ENCODE data around the gene TC2N. TPM values are rescaled to one million over a fixed set of nuclear protein-coding genes. Genes with fewer than 3 reads are reported as not detected.

Gene TC2N
- polyA plus RNA-seq, 1 donor from 2014 or later: 2.1 TPM

- TF ChIP-seq MXI1 (conservative IDR thresholded peaks at IDR 0.05; ENCODE audit: poor library complexity, severe bottlenecking) (no peak), SMC3 (conservative IDR thresholded peaks at IDR 0.05; ENCODE audit: poor library complexity) (no peak), EP300 (conservative IDR thresholded peaks at IDR 0.05; ENCODE audit: poor library complexity, severe bottlenecking) (no peak), EZH2 (IDR thresholded peaks at IDR 0.05; ENCODE audit: borderline replicate concordance, insufficient read depth, low read length, poor library complexity, severe bottlenecking) (no peak), POLR2AphosphoS5 (IDR thresholded peaks at IDR 0.05) (no peak), RAD21 (conservative IDR thresholded peaks at IDR 0.05) (no peak), CTCF (IDR thresholded peaks at IDR 0.05; ENCODE audit: poor library complexity, severe bottlenecking) (no peak), REST (IDR thresholded peaks at IDR 0.05; ENCODE audit: borderline replicate concordance) (no peak), TAF1 (IDR thresholded peaks at IDR 0.05; ENCODE audit: low read depth) (no peak)
- Histone ChIP-seq H3K4me2 (ENCODE audit: low read length) (no peak overlapping the region), H2AFZ (ENCODE audit: low read depth, low read length) (no peak overlapping the region), H4K20me1 (ENCODE audit: insufficient read depth) (no peaks in the 10 kb centered on the region), H3K79me2 (replicated peaks; ENCODE audit: insufficient read depth, low read length) (no peaks in the 10 kb centered on the region), H3K4me3 (ENCODE audit: low read length) (no peak overlapping the region), H3K36me3 (ENCODE audit: insufficient read depth, low read length) (no peaks in the 10 kb centered on the region), H3K27me3 (ENCODE audit: insufficient read depth, low read depth, low read length) (no peaks in the 10 kb centered on the region), H3F3A (ENCODE audit: insufficient read depth, low read length, poor library complexity, severe bottlenecking) (no peaks in the 10 kb centered on the region), H3K9me3 (ENCODE audit: low read length) (no peaks in the 10 kb centered on the region), H3K9ac (ENCODE audit: low read length) (no peak overlapping the region), H3K27ac (ENCODE audit: low read length) (no peak overlapping the region), H3K9me2 (ENCODE audit: insufficient read depth, low read length) (no peaks in the 10 kb centered on the region)
These were observed 29.9 kb upstream of the TC2N start for GRCh38 chr14:91897106-91897701.

GRCh38 chr14:91896419-91896818, 29.1 kb upstream of the TC2N start:
- H3K4me3 ChIP-seq (ENCODE audit: low read length): no peak overlapping the region
- H2AFZ ChIP-seq (ENCODE audit: low read depth, low read length): no peak overlapping the region
- no peaks in the 10 kb centered on the region for H4K20me1 ChIP-seq (ENCODE audit: insufficient read depth)
- TF ChIP-seq RAD21 (conservative IDR thresholded peaks at IDR 0.05): no peak
- TF ChIP-seq REST (IDR thresholded peaks at IDR 0.05; ENCODE audit: borderline replicate concordance): no peak
- no peak for TF ChIP-seq MXI1 (conservative IDR thresholded peaks at IDR 0.05; ENCODE audit: poor library complexity, severe bottlenecking)
- TF ChIP-seq TAF1 (IDR thresholded peaks at IDR 0.05; ENCODE audit: low read depth): no peak
- no peak for TF ChIP-seq CTCF (IDR thresholded peaks at IDR 0.05; ENCODE audit: poor library complexity, severe bottlenecking)
- no peak for TF ChIP-seq EZH2 (IDR thresholded peaks at IDR 0.05; ENCODE audit: borderline replicate concordance, insufficient read depth, low read length, poor library complexity, severe bottlenecking)
- TF ChIP-seq EP300 (conservative IDR thresholded peaks at IDR 0.05; ENCODE audit: poor library complexity, severe bottlenecking): no peak
- no peak for TF ChIP-seq SMC3 (conservative IDR thresholded peaks at IDR 0.05; ENCODE audit: poor library complexity)
- TF ChIP-seq POLR2AphosphoS5 (IDR thresholded peaks at IDR 0.05): no peak
- H3K36me3 ChIP-seq (ENCODE audit: insufficient read depth, low read length): no peaks in the 10 kb centered on the region
- no peak overlapping the region for H3K4me2 ChIP-seq (ENCODE audit: low read length)
- no peak overlapping the region for H3K9ac ChIP-seq (ENCODE audit: low read length)
- no peak overlapping the region for H3K27ac ChIP-seq (ENCODE audit: low read length)
- no peaks in the 10 kb centered on the region for H3F3A ChIP-seq (ENCODE audit: insufficient read depth, low read length, poor library complexity, severe bottlenecking)
- no peaks in the 10 kb centered on the region for H3K9me2 ChIP-seq (ENCODE audit: insufficient read depth, low read length)
- H3K9me3 ChIP-seq (ENCODE audit: low read length): no peaks in the 10 kb centered on the region
- H3K27me3 ChIP-seq (ENCODE audit: insufficient read depth, low read depth, low read length): no peaks in the 10 kb centered on the region
- no peaks in the 10 kb centered on the region for H3K79me2 ChIP-seq (replicated peaks; ENCODE audit: insufficient read depth, low read length)

Data from neural cell (in vitro differentiated cells).